ENCODE data around the gene SUN2.

- TF ChIP-seq CTCF (IDR thresholded peaks at IDR 0.05) (no peak), POLR2A (IDR thresholded peaks at IDR 0.05) (no peak)
Measured at GRCh38 chr22:38761202-38762162, 5.7 kb upstream of the SUN2 start.
